CD4-positive, alpha-beta T cell treated with Interleukin-17A for 1 hour (primary cell): ENCODE measurements around the gene PMEPA1.

ENCODE experiments used
- DNase-seq: peaks from one replicate; pipeline ENCODE4 v3.0.0-alpha.2; 2020

Gene PMEPA1

GRCh38 chr20:57675773-57676172, 34.0 kb downstream of the PMEPA1 start:
- DNase-seq: no peak

- no peak for DNase-seq
Observed at GRCh38 chr20:57672953-57673575, 36.8 kb downstream of the PMEPA1 start.

GRCh38 chr20:57672164-57672563, 37.7 kb downstream of the PMEPA1 start:
- no peak for DNase-seq

GRCh38 chr20:57671662-57672061, 38.2 kb downstream of the PMEPA1 start:
- no peak for DNase-seq

- no peak for DNase-seq
Observed at GRCh38 chr20:57671072-57671391, 38.8 kb downstream of the PMEPA1 start.

- no peak for DNase-seq
Observed at GRCh38 chr20:57670288-57671071, 39.3 kb downstream of the PMEPA1 start.

- no peak for DNase-seq
Observed at GRCh38 chr20:57669632-57670031, 40.2 kb downstream of the PMEPA1 start.

- no peak for DNase-seq
Observed at GRCh38 chr20:57667924-57668782, 41.7 kb downstream of the PMEPA1 start.

- DNase-seq: no peak
Observed at GRCh38 chr20:57667388-57667787, 42.4 kb downstream of the PMEPA1 start.

- no peak for DNase-seq
Observed at GRCh38 chr20:57666834-57667157, 43.0 kb downstream of the PMEPA1 start.

- DNase-seq: no peak
Observed at GRCh38 chr20:57666106-57666833, 43.5 kb downstream of the PMEPA1 start.

GRCh38 chr20:57665589-57665971, 44.2 kb downstream of the PMEPA1 start:
- no peak for DNase-seq

- DNase-seq: no peak
Observed at GRCh38 chr20:57664924-57665588, 44.8 kb downstream of the PMEPA1 start.

- DNase-seq: no peak
Observed at GRCh38 chr20:57664476-57664875, 45.3 kb downstream of the PMEPA1 start.

GRCh38 chr20:57663681-57664451, 45.9 kb downstream of the PMEPA1 start:
- no peak for DNase-seq

GRCh38 chr20:57663241-57663640, 46.6 kb downstream of the PMEPA1 start:
- no peak for DNase-seq

- DNase-seq: no peak
Observed at GRCh38 chr20:57662456-57663240, 47.2 kb downstream of the PMEPA1 start.

- DNase-seq: no peak
Observed at GRCh38 chr20:57661746-57662455, 47.9 kb downstream of the PMEPA1 start.

GRCh38 chr20:57660922-57661745, 48.7 kb downstream of the PMEPA1 start:
- no peak for DNase-seq
